Cardiac muscle cell (in vitro differentiated cells and primary cell): ENCODE data around the gene SMPDL3A. TPM values are rescaled to one million over a fixed set of nuclear protein-coding genes. Genes with fewer than 3 reads are reported as not detected.
"Not testable (repeated sequence)": the region's sequence is repeated elsewhere in the genome, so short reads cannot be mapped to it uniquely, and the experiment has no call there.

ENCODE experiments used
- DNase-seq, 2 donors: peaks; one replicate each; pipeline versions ENCODE4 v3.0.0 to v3.0.0-alpha.2; 2010 to 2017; ENCODE audit warnings: low read depth in 1 of 2, low spot score in 1 of 2
- H3K27ac ChIP-seq: fragments of 200-600 bp; sonication (generic); 2 replicates; pipeline ENCODE4 v1.5.1; 2016
- H3K27me3 ChIP-seq: fragments of 200-600 bp; sonication (generic); 2 replicates; pipeline ENCODE4 v1.6.0; 2016; ENCODE audit warnings: control low read depth
- H3K36me3 ChIP-seq: fragments of 200-600 bp; sonication (generic); 2 replicates; pipeline ENCODE4 v1.5.1; 2016; ENCODE audit warnings: control low read depth
- H3K4me1 ChIP-seq: fragments of 200-600 bp; sonication (generic); 2 replicates; pipeline ENCODE4 v1.8.1; 2017; ENCODE audit warnings: low read depth, mild to moderate bottlenecking, mixed run types
- H3K4me3 ChIP-seq: fragments of 200-600 bp; sonication (generic); 2 replicates; pipeline ENCODE4 v1.5.1; 2016; ENCODE audit warnings: mild to moderate bottlenecking
- H3K9me3 ChIP-seq: fragments of 200-600 bp; sonication (generic); 2 replicates; pipeline ENCODE4 v1.5.1; 2017; ENCODE audit warnings: low read depth, mild to moderate bottlenecking, control low read depth
- polyA plus RNA-seq: library from polyadenylated mRNA; unstranded; fragments of >200 nt; fragmentation: Nextera tagmentation; extraction: Ambion mirVana; gene quantifications from 2 replicates; pipeline ENCODE4 v1.2.1, GENCODE V29; 2016
- total RNA-seq: library from RNA; depleted of rRNA; stranded (reverse); fragments of >200 nt; gene quantifications from 2 replicates; pipeline ENCODE4 v1.2.3, GENCODE V29; 2016
- TF ChIP-seq, protein P1 (sequence below): IDR thresholded peaks from 2 replicates; pipeline ENCODE4 v1.5.1; 2012; ENCODE audit warnings: low read depth, mild to moderate bottlenecking, low read length

The SMPDL3A gene
- total and polyA plus RNA-seq, 2 experiments from 2014 or later, result 1.4 to 6.1 TPM

DNA sequence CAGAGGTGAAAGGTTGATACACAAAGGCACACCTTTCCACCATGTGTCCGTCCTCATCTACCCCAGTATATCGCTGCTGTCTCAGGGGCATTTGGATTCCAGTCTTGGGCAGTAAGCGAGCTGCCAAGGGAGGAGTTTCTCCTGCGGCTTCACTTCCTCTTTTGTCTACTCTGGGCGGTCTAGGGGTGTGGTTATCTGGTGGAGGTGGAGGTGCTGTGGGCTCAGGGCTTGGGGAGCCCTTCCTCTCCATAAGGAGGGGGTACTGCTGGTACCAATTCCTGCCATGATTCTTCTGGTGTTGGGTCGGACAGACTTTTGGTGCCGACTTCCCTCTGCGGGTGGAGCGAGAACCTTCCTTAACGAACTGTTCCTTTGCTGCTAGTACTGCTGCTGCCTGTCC is 41.5 kb upstream of the SMPDL3A start:
- Histone ChIP-seq H3K36me3 (no peaks in the 10 kb centered on the region), H3K27me3 (no peaks in the 10 kb centered on the region), H3K4me1 (peaks cover 3% of the 10 kb centered on the region), H3K9me3 (no peaks in the 10 kb centered on the region), H3K4me3 (no peak overlapping the region), H3K27ac (no peak overlapping the region)
- DNase-seq, result no peak
- TF ChIP-seq, protein P1, sequence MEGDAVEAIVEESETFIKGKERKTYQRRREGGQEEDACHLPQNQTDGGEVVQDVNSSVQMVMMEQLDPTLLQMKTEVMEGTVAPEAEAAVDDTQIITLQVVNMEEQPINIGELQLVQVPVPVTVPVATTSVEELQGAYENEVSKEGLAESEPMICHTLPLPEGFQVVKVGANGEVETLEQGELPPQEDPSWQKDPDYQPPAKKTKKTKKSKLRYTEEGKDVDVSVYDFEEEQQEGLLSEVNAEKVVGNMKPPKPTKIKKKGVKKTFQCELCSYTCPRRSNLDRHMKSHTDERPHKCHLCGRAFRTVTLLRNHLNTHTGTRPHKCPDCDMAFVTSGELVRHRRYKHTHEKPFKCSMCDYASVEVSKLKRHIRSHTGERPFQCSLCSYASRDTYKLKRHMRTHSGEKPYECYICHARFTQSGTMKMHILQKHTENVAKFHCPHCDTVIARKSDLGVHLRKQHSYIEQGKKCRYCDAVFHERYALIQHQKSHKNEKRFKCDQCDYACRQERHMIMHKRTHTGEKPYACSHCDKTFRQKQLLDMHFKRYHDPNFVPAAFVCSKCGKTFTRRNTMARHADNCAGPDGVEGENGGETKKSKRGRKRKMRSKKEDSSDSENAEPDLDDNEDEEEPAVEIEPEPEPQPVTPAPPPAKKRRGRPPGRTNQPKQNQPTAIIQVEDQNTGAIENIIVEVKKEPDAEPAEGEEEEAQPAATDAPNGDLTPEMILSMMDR, result no peak

DNA sequence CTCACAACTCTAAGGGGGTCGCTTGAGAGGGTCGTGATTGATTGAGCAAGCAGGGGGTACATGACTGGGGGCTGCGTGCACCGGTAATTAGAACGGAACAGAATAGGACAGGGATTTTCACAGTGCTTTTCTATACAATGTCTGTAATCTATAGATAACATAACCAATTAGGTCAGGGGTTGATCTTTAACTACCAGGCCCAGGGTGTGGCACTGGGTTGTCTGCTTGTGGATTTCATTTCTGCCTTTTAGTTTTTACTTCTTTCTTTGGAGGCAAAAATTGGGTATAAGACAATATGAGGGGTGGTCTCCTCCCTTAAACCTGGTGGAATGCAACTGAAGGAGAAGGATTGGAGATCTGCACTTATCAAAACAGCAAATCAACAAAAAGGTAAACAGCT is 40.1 kb upstream of the SMPDL3A start:
- H3K9me3 ChIP-seq, H3K36me3 ChIP-seq, DNase-seq: not testable (repeated sequence)

GRCh38 chr6:122749451-122750050 is 39.5 kb upstream of the SMPDL3A start:
- Histone ChIP-seq H3K27ac (no peak overlapping the region), H3K4me3 (no peak overlapping the region)

More for the DNA sequence above, 40.1 kb upstream of the SMPDL3A start:
- not testable (repeated sequence) for H3K27ac ChIP-seq, H3K4me1 ChIP-seq, H3K27me3 ChIP-seq, H3K4me3 ChIP-seq

GRCh38 chr6:122751326-122751725 is 37.7 kb upstream of the SMPDL3A start:
- no peak overlapping the region for H3K27ac ChIP-seq
- H3K27me3 ChIP-seq, result no peaks in the 10 kb centered on the region
- TF ChIP-seq, protein P1, result no peak
- H3K9me3 ChIP-seq, result no peaks in the 10 kb centered on the region
- peaks cover 3% of the 10 kb centered on the region for H3K4me1 ChIP-seq
- no peak for DNase-seq
- H3K36me3 ChIP-seq, result no peaks in the 10 kb centered on the region
- H3K4me3 ChIP-seq, result no peak overlapping the region

More at GRCh38 chr6:122749451-122750050, 39.5 kb upstream of the SMPDL3A start:
- Histone ChIP-seq H3K27me3 (no peaks in the 10 kb centered on the region), H3K9me3 (no peaks in the 10 kb centered on the region), H3K4me1 (peaks cover 3% of the 10 kb centered on the region), H3K36me3 (no peaks in the 10 kb centered on the region)
- TF ChIP-seq, protein P1, result no peak
- DNase-seq, result no peak

GRCh38 chr6:122752459-122752858 is 36.6 kb upstream of the SMPDL3A start:
- Histone ChIP-seq H3K27me3 (no peaks in the 10 kb centered on the region), H3K4me1 (peaks cover 3% of the 10 kb centered on the region), H3K4me3 (no peak overlapping the region), H3K9me3 (no peaks in the 10 kb centered on the region), H3K36me3 (no peaks in the 10 kb centered on the region), H3K27ac (no peak overlapping the region)
- TF ChIP-seq, protein P1, result no peak
- no peak for DNase-seq

DNA sequence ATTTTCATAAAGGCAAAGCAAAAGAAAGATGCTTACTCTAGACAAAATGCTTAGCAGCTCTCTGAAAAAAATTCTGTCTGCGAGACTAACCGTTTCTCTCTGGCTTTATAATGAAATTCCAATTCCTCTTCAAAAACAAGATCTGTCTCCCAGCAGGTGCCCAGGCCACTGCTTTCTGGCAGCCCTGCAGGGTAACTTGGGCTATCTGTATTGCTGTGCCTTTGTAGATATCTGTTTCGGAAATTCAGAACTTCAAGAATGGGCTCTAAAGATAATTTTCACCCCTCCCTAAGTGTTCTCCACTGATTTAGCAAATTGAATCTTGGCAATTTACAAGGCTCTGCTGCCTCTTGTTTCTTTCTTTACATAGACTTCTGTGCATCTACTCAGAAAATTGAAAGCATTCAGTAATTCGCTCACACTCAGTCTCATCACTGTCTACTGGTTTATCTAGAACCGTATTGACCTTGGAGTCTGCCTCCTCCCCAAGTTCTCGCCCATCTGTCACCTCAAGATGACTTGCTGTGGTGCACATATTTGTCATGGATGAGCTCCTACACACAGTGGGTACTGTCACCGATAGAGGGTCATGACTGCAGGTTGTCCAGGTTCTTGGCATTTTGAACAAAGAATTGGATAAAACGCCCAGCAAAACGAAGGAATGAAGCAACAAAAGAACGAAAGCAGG is 35.9 kb upstream of the SMPDL3A start:
- peaks cover 3% of the 10 kb centered on the region for H3K4me1 ChIP-seq
- H3K27me3 ChIP-seq, result no peaks in the 10 kb centered on the region
- H3K36me3 ChIP-seq, result no peaks in the 10 kb centered on the region
- TF ChIP-seq, protein P1, result no peak
- no peak overlapping the region for H3K27ac ChIP-seq
- DNase-seq, result no peak
- no peaks in the 10 kb centered on the region for H3K9me3 ChIP-seq
- H3K4me3 ChIP-seq, result no peak overlapping the region
